Stimulated activated CD4-positive, alpha-beta T cell treated with anti-CD3 and anti-CD28 coated beads, Interleukin-1b, Interleukin-23, amount 100 ng/mL, for 4 hours (primary cell): ENCODE measurements around the gene ANKH.

Source experiments
- DNase-seq, 2 donors: peaks; one replicate each; pipeline ENCODE4 v3.0.0-alpha.2; 2020; ENCODE audit warnings: low read depth in 2 of 2

Gene ANKH

GRCh38 chr5:14790911-14791310 lies 80.7 kb downstream of the ANKH start:
- DNase-seq, result no peak

- DNase-seq, result no peak
Measured at GRCh38 chr5:14790220-14790619, 81.4 kb downstream of the ANKH start.

- no peak for DNase-seq
Measured at GRCh38 chr5:14787801-14788579, 83.6 kb downstream of the ANKH start.

GRCh38 chr5:14783691-14784090 lies 87.9 kb downstream of the ANKH start:
- no peak for DNase-seq

DNA sequence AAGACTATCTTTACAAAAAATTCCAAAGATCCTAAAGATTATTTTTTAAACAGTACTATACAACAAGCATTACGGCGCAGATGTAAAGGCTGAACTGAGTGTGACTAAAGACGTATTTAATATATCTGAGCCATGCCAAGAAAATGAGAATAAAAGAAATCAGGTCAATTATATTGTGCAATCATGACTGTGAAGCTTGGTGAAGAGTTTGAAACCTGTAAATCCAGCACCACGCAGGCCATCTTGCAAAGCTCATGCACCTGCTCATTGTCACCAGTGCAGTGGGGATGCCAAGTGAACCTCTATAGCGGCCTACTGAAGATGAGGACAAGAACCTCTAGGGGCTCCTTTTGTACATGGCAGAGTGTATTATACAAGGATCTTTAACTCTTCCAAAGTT lies 89.0 kb downstream of the ANKH start:
- DNase-seq, result no peak

DNA sequence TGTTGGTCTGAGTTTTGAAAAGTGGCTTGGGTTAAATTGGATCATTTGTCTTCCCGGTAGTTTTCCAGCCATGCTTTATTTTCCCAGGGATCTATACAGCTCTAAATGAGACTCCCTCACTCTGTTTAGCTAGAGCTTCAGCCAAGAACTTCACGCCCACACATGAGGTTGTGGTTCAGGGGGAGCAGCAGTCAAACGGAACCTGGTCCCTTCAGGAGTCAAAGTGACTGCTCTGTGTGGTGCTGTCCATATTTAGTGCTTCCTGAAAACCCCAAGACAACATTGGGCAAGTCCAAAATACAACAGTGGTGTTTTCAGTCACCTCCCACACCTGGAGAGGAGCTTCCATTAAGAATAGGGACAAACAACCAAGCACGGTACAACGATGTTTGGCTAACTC lies 90.5 kb downstream of the ANKH start:
- no peak for DNase-seq

- DNase-seq, result no peak
Measured at GRCh38 chr5:14779975-14780374, 91.6 kb downstream of the ANKH start.

- DNase-seq, result no peak
Measured at GRCh38 chr5:14778792-14779070, 92.8 kb downstream of the ANKH start.

GRCh38 chr5:14777932-14778791 lies 93.4 kb downstream of the ANKH start:
- no peak for DNase-seq

DNA sequence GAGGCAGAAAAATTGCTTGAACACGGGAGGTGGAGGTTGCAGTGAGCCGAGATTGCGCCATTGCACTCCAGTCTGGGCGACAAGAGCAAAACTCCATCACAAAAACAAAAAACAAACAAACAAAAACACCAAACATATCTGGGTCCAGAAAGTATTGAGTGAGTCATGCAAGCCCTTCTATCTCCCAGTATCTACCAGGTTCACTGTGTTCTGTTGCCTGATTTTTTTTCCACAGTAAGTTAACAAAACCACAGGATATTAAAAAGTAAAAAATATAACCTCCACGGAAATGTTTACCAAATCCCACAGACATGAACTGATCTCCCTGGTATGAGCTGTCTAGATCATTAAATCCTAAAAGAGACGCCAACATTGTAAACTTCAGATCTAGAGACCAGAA lies 94.4 kb downstream of the ANKH start:
- no peak for DNase-seq

GRCh38 chr5:14776602-14777001 lies 95.0 kb downstream of the ANKH start:
- no peak for DNase-seq

DNA sequence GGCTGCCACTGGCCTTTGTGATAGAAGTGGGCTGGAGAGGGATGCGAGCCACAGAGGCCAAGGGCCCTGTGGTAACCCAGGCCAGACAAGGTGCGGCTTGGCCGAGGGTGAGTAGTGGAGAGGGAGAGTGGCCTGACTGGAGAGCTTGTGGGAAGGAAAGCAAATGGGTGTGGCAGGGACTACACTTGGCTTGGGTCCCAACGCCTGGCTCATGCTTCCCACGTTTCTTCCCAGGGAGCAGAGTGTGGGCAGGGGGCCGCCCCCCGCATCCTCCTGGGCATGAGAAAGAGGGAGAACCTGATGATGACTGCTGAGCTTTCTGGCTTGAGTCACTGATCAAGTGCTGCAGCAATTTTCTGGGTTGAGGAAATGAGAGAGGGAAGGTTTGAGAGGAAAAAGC lies 95.7 kb downstream of the ANKH start:
- DNase-seq, result no peak

- no peak for DNase-seq
Measured at GRCh38 chr5:14773588-14773987, 98.0 kb downstream of the ANKH start.

DNA sequence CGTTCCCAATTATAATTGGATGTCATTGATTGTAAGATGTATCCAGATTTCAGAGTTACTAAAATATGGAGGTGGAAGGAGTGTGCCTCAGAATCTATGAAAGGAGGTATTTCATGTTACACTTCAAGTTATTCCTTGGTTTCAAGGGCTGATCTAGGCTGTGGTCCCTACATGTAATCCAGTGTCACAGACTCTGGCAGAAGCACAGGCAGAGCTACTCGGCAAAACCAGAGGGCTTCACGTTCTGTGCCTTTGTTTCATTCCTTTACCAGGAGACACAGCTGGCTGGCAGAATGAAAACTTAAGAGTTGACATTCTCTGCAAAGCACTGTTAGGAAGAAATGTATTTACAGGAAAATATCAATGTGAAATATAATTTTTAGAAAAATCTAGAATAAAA lies 99.6 kb downstream of the ANKH start:
- no peak for DNase-seq

GRCh38 chr5:14771189-14771588 lies 100.4 kb downstream of the ANKH start:
- no peak for DNase-seq

DNA sequence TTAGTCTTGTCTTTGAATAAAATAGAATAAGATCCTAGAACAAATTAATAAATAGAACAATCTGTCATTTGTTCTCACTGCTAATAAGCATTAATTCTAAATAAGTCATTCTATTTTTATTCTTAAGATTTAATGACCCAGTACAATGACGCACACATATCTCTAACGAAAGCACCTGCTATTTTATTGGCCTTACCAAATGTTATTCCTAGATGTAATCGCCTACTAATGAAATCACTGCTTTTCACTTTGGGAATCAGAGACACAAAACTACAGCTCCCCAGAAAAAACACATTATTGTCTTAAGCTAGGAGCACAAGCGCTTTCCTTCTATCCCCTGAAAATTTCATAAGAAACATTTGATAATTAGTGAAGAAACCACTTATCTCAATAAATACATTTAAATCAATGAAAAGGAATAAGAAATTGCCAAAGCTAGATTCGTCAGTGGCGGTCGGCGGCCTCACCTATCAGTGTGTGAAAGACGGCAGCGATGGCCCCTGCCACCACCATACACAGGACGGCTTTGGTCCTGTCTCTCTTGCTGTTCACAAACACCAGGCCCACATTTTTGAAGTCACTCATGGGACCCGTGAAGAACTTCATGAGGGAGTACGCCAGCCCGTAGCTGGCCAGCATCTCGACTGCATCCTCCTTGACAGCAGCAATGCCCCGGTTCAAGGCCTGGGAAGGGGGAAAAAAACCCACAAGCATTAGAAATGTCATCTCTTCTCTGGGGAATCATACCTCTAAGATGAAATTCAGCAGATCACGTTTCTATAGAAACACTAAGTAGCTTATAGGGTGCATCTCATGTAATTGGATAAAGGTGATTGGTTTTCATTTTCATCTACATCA lies 102.8 kb downstream of the ANKH start:
- no peak for DNase-seq

DNA sequence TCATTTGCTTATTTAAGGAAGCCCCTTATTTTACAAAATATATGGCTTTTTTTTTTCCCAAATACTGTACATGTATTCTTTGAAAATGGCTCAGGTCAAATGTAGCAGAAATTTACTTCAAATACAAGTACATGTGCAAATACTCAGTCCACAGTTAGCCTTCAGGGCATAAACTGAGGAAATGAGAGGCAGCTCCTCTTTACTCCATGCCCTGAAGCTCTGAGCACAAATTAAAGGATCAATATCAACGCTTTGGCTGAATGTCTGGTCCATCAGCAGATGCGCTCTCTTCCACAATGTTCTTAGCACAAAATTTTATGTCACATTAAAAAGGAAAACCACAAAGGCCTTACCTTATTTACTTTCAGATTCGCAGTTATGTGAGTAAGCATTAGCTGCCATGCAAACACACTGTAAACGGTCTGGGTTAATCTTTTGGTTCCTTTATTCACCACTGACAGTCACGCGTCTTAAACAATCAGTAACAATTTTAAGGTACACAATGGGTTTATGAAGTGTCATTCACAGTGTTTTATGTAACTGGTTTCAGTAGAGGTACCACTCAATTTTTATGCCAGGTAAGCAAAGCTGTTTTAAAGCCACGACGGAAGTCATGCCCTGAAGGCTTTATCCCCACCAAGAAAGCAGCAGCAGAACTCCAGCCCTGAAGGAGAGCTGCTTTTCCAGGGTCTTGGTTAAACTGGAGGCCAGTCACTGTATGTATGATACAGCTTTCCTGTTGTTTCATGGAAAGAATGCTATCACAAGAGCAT lies 103.7 kb downstream of the ANKH start:
- DNase-seq, result no peak

- DNase-seq, result no peak
Measured at GRCh38 chr5:14767053-14767452, 104.5 kb downstream of the ANKH start.

DNA sequence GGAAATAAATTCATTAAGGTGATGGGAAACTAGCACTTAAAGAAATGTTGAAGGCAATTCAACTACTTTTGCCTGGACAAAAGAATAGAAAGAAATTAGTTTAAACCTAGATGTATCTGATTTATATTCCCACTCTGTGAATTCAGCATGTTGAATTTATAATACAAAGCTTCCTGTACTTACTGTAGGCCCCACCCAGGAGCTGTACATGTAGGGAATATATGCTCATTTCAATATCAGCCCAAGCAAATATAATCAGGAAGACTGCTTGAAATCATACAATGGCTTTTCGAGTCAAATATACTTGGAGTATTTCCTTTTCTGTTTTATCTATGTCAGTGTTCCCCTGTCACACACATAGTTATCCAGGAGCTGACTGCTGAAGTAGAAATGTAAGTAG lies 105.0 kb downstream of the ANKH start:
- DNase-seq, result no peak

GRCh38 chr5:14765587-14765986 lies 106.0 kb downstream of the ANKH start:
- DNase-seq, result no peak

DNA sequence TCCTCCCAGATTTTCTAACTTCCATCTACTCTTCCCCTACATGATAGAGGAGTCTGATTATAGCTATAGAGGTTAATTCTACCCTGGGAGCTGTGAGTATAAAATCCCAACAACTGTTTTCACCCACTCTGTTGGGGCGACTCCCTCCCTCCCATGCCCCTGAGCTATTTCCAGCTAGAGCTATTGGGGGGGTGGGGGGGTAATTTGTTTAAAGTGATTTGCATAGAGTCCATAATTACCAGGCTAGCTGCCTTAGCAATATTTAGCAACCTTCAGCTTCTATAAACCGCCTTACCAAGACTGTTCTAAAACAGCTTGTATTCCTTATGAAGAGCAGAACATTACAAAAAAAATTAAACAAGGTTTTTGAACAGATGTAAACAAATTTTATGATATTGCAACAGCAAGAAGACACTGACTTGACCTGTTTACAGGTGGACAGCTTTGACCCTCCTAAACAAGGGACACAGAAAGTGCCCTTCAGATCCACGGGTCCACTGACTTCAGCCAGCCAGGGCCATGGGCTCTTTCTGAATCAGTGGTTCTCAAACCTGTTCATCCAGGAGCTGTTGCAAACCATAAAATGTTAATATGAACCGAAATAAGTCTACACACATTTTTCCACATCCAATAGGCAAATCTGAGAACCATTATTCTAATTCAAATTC lies 108.9 kb downstream of the ANKH start:
- DNase-seq, result no peak
